H9 (cell line): ENCODE data around the gene MRGPRF. TPM values are rescaled to one million over a fixed set of nuclear protein-coding genes. Genes with fewer than 3 reads are reported as not detected.

Experiments
- DNase-seq: peaks from one replicate; pipeline ENCODE4 v3.0.0-alpha.2; 2017
- H2AFZ ChIP-seq: one replicate; pipeline ENCODE4 v1.6.1; 2013; ENCODE audit warnings: mild to moderate bottlenecking, low read length, control low read depth, moderate library complexity
- H2AK5ac ChIP-seq: 2 replicates; pipeline ENCODE4 v1.6.1; 2013; ENCODE audit warnings: low read length, control low read depth, mixed read lengths; ENCODE audit not compliant: insufficient read length
- H2BK120ac ChIP-seq: one replicate; pipeline ENCODE4 v1.6.1; 2013; ENCODE audit warnings: low read depth, mild to moderate bottlenecking, low read length, control low read depth, inconsistent platforms; ENCODE audit not compliant: poor library complexity, severe bottlenecking
- H2BK12ac ChIP-seq: 2 replicates; pipeline ENCODE4 v1.6.1; 2013; ENCODE audit warnings: low read length, control low read depth, mixed read lengths, low read depth; ENCODE audit not compliant: insufficient read length
- H2BK15ac ChIP-seq: 2 replicates; pipeline ENCODE4 v1.6.1; 2013; ENCODE audit warnings: low read depth, low read length, control low read depth
- H2BK20ac ChIP-seq: one replicate; pipeline ENCODE4 v1.6.1; 2013; ENCODE audit warnings: low read depth, mild to moderate bottlenecking, low read length, control low read depth, inconsistent platforms; ENCODE audit not compliant: poor library complexity, severe bottlenecking
- H2BK5ac ChIP-seq: 2 replicates; pipeline ENCODE4 v1.6.1; 2013; ENCODE audit warnings: low read length, control low read depth, mixed read lengths; ENCODE audit not compliant: insufficient read length
- H3K14ac ChIP-seq: 2 replicates; pipeline ENCODE4 v1.6.1; 2013; ENCODE audit warnings: low read length, control low read depth; ENCODE audit not compliant: insufficient read depth
- H3K18ac ChIP-seq: 2 replicates; pipeline ENCODE4 v1.6.1; 2013; ENCODE audit warnings: low read depth, mild to moderate bottlenecking, mixed read lengths, low read length, control low read depth; ENCODE audit not compliant: insufficient read length
- H3K23ac ChIP-seq: 2 replicates; pipeline ENCODE4 v1.6.1; 2013; ENCODE audit warnings: low read length, control low read depth, mixed read lengths, low read depth; ENCODE audit not compliant: insufficient read length
- H3K23me2 ChIP-seq: 2 replicates; pipeline ENCODE4 v1.6.1; 2013; ENCODE audit warnings: low read depth, mild to moderate bottlenecking, mixed read lengths, low read length, control low read depth; ENCODE audit not compliant: insufficient read length, poor library complexity, severe bottlenecking
- H3K27ac ChIP-seq: 2 replicates; pipeline ENCODE4 v1.5.1; 2013; ENCODE audit warnings: low read length, control low read depth, mixed read lengths, low read depth; ENCODE audit not compliant: insufficient read length
- H3K27me3 ChIP-seq: 2 replicates; pipeline ENCODE4 v1.6.1; 2013; ENCODE audit warnings: low read length, control low read depth, inconsistent platforms; ENCODE audit not compliant: insufficient read depth
- H3K4ac ChIP-seq: 2 replicates; pipeline ENCODE4 v1.6.1; 2013; ENCODE audit warnings: low read depth, mild to moderate bottlenecking, control low read depth, inconsistent platforms, low read length, moderate library complexity
- H3K4me1 ChIP-seq: 2 replicates; pipeline ENCODE4 v1.6.1; 2013; ENCODE audit warnings: low read length, control low read depth, inconsistent platforms; ENCODE audit not compliant: insufficient read depth
- H3K4me2 ChIP-seq: 2 replicates; pipeline ENCODE4 v1.6.1; 2013; ENCODE audit warnings: low read length, control low read depth, mixed read lengths; ENCODE audit not compliant: insufficient read length, insufficient read depth
- H3K56ac ChIP-seq: 2 replicates; pipeline ENCODE4 v1.6.1; 2013; ENCODE audit warnings: low read depth, mild to moderate bottlenecking, mixed read lengths, low read length, control low read depth; ENCODE audit not compliant: insufficient read length
- H3K79me1 ChIP-seq: 2 replicates; pipeline ENCODE4 v1.6.1; 2013; ENCODE audit warnings: low read depth, mild to moderate bottlenecking, moderate library complexity, low read length, control low read depth, inconsistent platforms; ENCODE audit not compliant: insufficient read depth, poor library complexity, severe bottlenecking
- H3K79me2 ChIP-seq: 2 replicates; pipeline ENCODE4 v1.6.1; 2013; ENCODE audit warnings: low read length, control low read depth, inconsistent platforms; ENCODE audit not compliant: insufficient read depth
- H3K9ac ChIP-seq: 2 replicates; pipeline ENCODE4 v1.6.1; 2013; ENCODE audit warnings: low read length, control low read depth, mixed read lengths; ENCODE audit not compliant: insufficient read length; ENCODE audit errors: extremely low read depth
- H3K9me3 ChIP-seq: one replicate; pipeline ENCODE4 v1.6.1; 2013; ENCODE audit warnings: low read depth, low read length, inconsistent platforms; ENCODE audit not compliant: control insufficient read depth
- H3T11ph ChIP-seq: one replicate; pipeline ENCODE4 v1.6.1; 2013; ENCODE audit warnings: mild to moderate bottlenecking, low read length, control low read depth, inconsistent platforms
- H4K20me1 ChIP-seq: one replicate; pipeline ENCODE4 v1.6.1; 2013; ENCODE audit not compliant: control insufficient read depth, insufficient read length, insufficient read depth
- H4K5ac ChIP-seq: 2 replicates; pipeline ENCODE4 v1.6.1; 2013; ENCODE audit warnings: low read depth, mild to moderate bottlenecking, mixed read lengths, low read length, control low read depth; ENCODE audit not compliant: insufficient read length
- H4K8ac ChIP-seq: replicated peaks from 2 replicates; pipeline ENCODE4 v1.6.1; 2013; ENCODE audit warnings: low read length, control low read depth, mixed read lengths, low read depth; ENCODE audit not compliant: insufficient read length
- H4K91ac ChIP-seq: 2 replicates; pipeline ENCODE4 v1.6.1; 2013; ENCODE audit warnings: low read depth, mild to moderate bottlenecking, moderate library complexity, mixed read lengths, low read length, control low read depth; ENCODE audit not compliant: insufficient read length
- H3K27ac Mint-ChIP-seq, 3 experiments: 2 replicates in 2 of 3; 3 replicates in 1 of 3; pipeline ENCODE4 v1.8.0; 2020 to 2021; ENCODE audit warnings: mixed read lengths in 3 of 3, mild to moderate bottlenecking in 1 of 3, moderate library complexity in 1 of 3
- H3K27me3 Mint-ChIP-seq: 2 replicates; pipeline ENCODE4 v1.8.0; 2021; ENCODE audit warnings: low read depth, mild to moderate bottlenecking, moderate library complexity, mixed read lengths
- H3K36me3 Mint-ChIP-seq, 3 experiments: 2 replicates in 2 of 3; 3 replicates in 1 of 3; pipeline ENCODE4 v1.8.0; 2020 to 2021; ENCODE audit warnings: low read depth in 3 of 3, mixed read lengths in 3 of 3; ENCODE audit not compliant: insufficient read depth in 1 of 3
- H3K4me1 Mint-ChIP-seq, 2 experiments: 2 replicates each; pipeline ENCODE4 v1.8.0; 2020; ENCODE audit warnings: mixed read lengths in 2 of 2
- H3K4me3 Mint-ChIP-seq, 2 experiments: 2 replicates in 1 of 2; 3 replicates in 1 of 2; pipeline ENCODE4 v1.8.0; 2020 to 2021; ENCODE audit warnings: mild to moderate bottlenecking in 2 of 2, mixed read lengths in 2 of 2, moderate library complexity in 1 of 2
- H3K9me3 Mint-ChIP-seq, 2 experiments: 2 replicates in 1 of 2; 3 replicates in 1 of 2; pipeline ENCODE4 v1.8.0; 2020; ENCODE audit warnings: mild to moderate bottlenecking in 2 of 2, mixed read lengths in 2 of 2, moderate library complexity in 1 of 2
- WGBS: extraction: QIAGEN DNeasy Blood & Tissue Kit; methylation state at CpG from one replicate; pipeline ENCODE4 v1.1.7; 2013; ENCODE audit warnings: missing lambda C conversion rate, low lambda C conversion rate, mixed read lengths; ENCODE audit not compliant: insufficient read length; ENCODE audit errors: extremely low coverage; 5-methylcytosine and 5-hydroxymethylcytosine counted together
- total RNA-seq: library from RNA; stranded (reverse); gene quantifications from 2 replicates; pipeline ENCODE4 v1.2.1, GENCODE V29; 2021
- TF ChIP-seq, protein P1 (sequence below): fragments of 200-600 bp; sonication (generic); conservative IDR thresholded peaks from 3 replicates; pipeline ENCODE4 v1.8.0; 2021; ENCODE audit warnings: antibody characterized with exemption, mild to moderate bottlenecking

Gene MRGPRF
- total RNA-seq, 1 experiment from 2014 or later: 4.0 TPM

DNA sequence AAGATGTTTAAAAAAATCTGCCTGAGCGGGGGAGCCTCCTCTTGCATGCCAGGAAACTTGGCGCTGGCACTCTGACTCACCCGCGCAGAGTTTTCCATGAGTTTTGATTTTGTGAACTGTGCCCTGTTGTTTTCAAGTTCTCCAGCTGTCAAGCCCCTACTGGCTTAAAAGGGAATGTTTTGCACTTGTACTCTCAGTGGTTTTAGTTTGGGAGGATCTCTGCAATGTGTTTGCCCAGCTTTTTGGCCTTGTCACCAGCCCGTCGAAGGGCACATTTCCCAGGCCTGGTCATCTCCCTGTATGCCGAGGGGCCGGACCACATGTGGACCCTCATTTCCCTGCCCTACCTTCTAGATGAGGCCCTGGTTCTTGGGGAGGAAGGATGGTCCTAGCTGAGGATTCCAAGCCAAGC is 12.2 kb downstream of the MRGPRF start:
- no peak overlapping the region for H3K9ac ChIP-seq
- WGBS: no CpG with 5 or more reads among the region's 8 CpGs

More for the DNA sequence above, 12.2 kb downstream of the MRGPRF start:
- Histone ChIP-seq H3K9me3 (no peaks in the 10 kb centered on the region), H3T11ph (no peak overlapping the region), H3K23me2 (no peaks in the 10 kb centered on the region), H3K14ac (no peak overlapping the region; the same call in 1 of the 2 replicates), H3K27me3 (no peaks in the 10 kb centered on the region), H2AFZ (no peak overlapping the region), H3K79me1 (no peaks in the 10 kb centered on the region), H4K91ac (no peak overlapping the region), H3K18ac (no peak overlapping the region), H3K4ac (no peak overlapping the region), H2BK5ac (no peak overlapping the region), H2BK12ac (no peak overlapping the region), H3K4me2 (no peak overlapping the region), H4K20me1 (no peaks in the 10 kb centered on the region), H2AK5ac (no peak overlapping the region), H3K23ac (no peak overlapping the region), H3K4me1 (no peaks in the 10 kb centered on the region), H4K5ac (no peak overlapping the region), H4K8ac (no peak overlapping the region), H2BK15ac (no peak overlapping the region), H2BK20ac (no peak overlapping the region), H2BK120ac (no peak overlapping the region), H3K56ac (no peak overlapping the region), H3K27ac (no peak overlapping the region), H3K79me2 (no peaks in the 10 kb centered on the region)
- no peaks in the 10 kb centered on the region for H3K27me3 Mint-ChIP-seq
- peaks cover 0 to 5% (median 0%) of the 10 kb centered on the region in 3 experiments; a peak in 4 of 7 replicates for H3K36me3 Mint-ChIP-seq
- DNase-seq: peak; percentile 19
- peaks cover 5 to 15% of the 10 kb centered on the region in 2 experiments for H3K4me1 Mint-ChIP-seq
- no peak overlapping the region for H3K4me3 Mint-ChIP-seq
- no peaks in the 10 kb centered on the region; a peak in 1 of 5 replicates for H3K9me3 Mint-ChIP-seq
- H3K27ac Mint-ChIP-seq: no peak overlapping the region
- TF ChIP-seq, protein P1, sequence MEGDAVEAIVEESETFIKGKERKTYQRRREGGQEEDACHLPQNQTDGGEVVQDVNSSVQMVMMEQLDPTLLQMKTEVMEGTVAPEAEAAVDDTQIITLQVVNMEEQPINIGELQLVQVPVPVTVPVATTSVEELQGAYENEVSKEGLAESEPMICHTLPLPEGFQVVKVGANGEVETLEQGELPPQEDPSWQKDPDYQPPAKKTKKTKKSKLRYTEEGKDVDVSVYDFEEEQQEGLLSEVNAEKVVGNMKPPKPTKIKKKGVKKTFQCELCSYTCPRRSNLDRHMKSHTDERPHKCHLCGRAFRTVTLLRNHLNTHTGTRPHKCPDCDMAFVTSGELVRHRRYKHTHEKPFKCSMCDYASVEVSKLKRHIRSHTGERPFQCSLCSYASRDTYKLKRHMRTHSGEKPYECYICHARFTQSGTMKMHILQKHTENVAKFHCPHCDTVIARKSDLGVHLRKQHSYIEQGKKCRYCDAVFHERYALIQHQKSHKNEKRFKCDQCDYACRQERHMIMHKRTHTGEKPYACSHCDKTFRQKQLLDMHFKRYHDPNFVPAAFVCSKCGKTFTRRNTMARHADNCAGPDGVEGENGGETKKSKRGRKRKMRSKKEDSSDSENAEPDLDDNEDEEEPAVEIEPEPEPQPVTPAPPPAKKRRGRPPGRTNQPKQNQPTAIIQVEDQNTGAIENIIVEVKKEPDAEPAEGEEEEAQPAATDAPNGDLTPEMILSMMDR: peak; percentile 55
